Measurements from ENCODE around the gene FEZF1. TPM values are rescaled to one million over a fixed set of nuclear protein-coding genes. Genes with fewer than 3 reads are reported as not detected.

FEZF1 gene
- total RNA-seq, 5 donors from 2014 or later (not counting 1 experiment from before 2014, with no cell fraction given), result not detected

DNA sequence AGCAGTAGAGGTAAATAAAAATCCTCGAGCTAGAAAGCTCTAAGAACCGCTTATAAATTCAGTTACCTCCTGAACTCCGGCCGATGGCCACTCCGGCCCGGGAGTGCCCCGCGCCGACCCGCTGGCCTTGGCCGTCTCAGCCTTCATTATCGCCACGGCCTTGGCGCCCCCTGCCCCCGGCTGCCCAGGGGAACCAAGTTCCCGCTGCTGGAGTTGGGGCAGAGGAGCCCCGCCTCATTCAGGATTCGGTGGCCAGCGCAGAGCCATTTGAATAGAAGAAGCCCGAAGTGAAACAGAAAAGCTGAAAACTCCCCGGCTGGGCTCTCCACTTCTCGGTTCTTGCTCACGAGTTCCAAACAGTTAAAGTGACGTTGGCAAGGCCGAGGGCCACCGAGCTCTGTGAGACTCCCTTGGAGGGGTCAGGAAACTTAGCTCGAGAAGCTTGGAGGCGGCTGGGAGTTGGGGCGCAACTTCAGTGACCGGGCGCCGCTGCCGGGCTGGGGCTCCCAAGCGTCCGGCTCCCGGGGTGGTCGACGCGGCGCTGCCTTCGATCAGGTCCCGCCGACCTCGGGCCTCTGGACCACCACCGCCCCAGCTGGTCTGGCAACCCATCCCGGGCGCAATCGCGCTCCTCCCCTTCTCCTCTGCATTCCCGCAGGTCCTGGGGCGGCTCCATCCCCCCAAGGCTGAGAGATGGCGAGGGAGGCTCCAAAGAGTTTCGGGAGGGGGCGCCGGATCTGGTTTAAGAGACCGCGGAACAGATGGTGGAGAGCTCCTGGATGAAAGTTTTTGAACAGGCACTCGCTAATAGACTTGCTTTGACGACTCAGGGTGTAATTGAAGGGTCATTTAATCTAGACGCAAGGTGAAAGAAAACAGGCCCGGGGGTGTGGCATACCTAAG is 5.8 kb upstream of the FEZF1 start:
- WGBS (ENCODE audit: insufficient coverage), result 7% methylated on average over 54 of the region's 61 CpGs
- H3K27ac ChIP-seq (ENCODE audit: low read length), result no peak overlapping the region
- no peaks in the 10 kb centered on the region for H3K36me3 Mint-ChIP-seq
- peaks cover 12 to 48% of the 10 kb centered on the region in 2 experiments for H3K27me3 ChIP-seq (replicated peaks in 1 of 2; ENCODE audit: control insufficient read depth in 2 of 2, extremely low read depth in 1 of 2, insufficient read depth in 2 of 2, low read length in 1 of 2)
- no peak overlapping the region for H3K4me3 Mint-ChIP-seq
- POLR2A ChIA-PET, result no interaction called here
- DNase-seq (no peak), ATAC-seq (replicated peaks in 1 of 4) (no peak)
- no peaks in the 10 kb centered on the region for H3K36me3 ChIP-seq (ENCODE audit: control insufficient read depth in 2 of 2, extremely low read depth in 1 of 2, insufficient read depth in 1 of 2, low read length in 1 of 2)
- peak overlapping the region in 1 of 2 donors; percentile 27 for H3K27ac Mint-ChIP-seq
- H3K4me1 ChIP-seq (ENCODE audit: control insufficient read depth in 1 of 2, extremely low read depth in 1 of 2, insufficient read depth in 2 of 2, low read length in 2 of 2), result no peaks in the 10 kb centered on the region
- peaks cover 2 to 6% (median 4%) of the 10 kb centered on the region in 3 donors for H3K9me3 Mint-ChIP-seq
- CTCF ChIA-PET, result no interaction called here
- H3K4me3 ChIP-seq (ENCODE audit: control insufficient read depth in 1 of 2, extremely low read depth in 1 of 2, low read length in 1 of 2), result no peak overlapping the region
- no peaks in the 10 kb centered on the region for H3K9me3 ChIP-seq
- peaks cover 0 to 9% (median 5%) of the 10 kb centered on the region in 3 donors for H3K4me1 Mint-ChIP-seq
- H3K27me3 Mint-ChIP-seq, result peaks cover 63 to 77% of the 10 kb centered on the region in 2 donors

GRCh38 chr7:122309421-122309820 is 4.9 kb upstream of the FEZF1 start:
- Mint-ChIP-seq H3K36me3 (no peaks in the 10 kb centered on the region), H3K27me3 (peaks cover 62 to 79% of the 10 kb centered on the region in 2 donors), H3K4me1 (peaks cover 0 to 9% (median 6%) of the 10 kb centered on the region in 3 donors), H3K9me3 (peaks cover 0 to 3% (median 0%) of the 10 kb centered on the region in 3 donors), H3K4me3 (no peak overlapping the region), H3K27ac (no peak overlapping the region)
- H3K36me3 ChIP-seq (ENCODE audit: control insufficient read depth in 2 of 2, extremely low read depth in 1 of 2, insufficient read depth in 1 of 2, low read length in 1 of 2), result no peaks in the 10 kb centered on the region
- H3K4me1 ChIP-seq (ENCODE audit: control insufficient read depth in 1 of 2, extremely low read depth in 1 of 2, insufficient read depth in 2 of 2, low read length in 2 of 2), result no peaks in the 10 kb centered on the region
- DNase-seq (no peak), ATAC-seq (replicated peaks in 1 of 4) (no peak)
- no peak overlapping the region for H3K4me3 ChIP-seq (ENCODE audit: control insufficient read depth in 1 of 2, extremely low read depth in 1 of 2, low read length in 1 of 2)
- POLR2A ChIA-PET, result no interaction called here
- 20% methylated on average over 1 of the region's 3 CpGs for WGBS (ENCODE audit: insufficient coverage)
- CTCF ChIA-PET, result no interaction called here
- no peaks in the 10 kb centered on the region for H3K9me3 ChIP-seq
- H3K27me3 ChIP-seq (replicated peaks in 1 of 2; ENCODE audit: control insufficient read depth in 2 of 2, extremely low read depth in 1 of 2, insufficient read depth in 2 of 2, low read length in 1 of 2), result peaks cover 12 to 51% of the 10 kb centered on the region in 2 experiments
- no peak overlapping the region for H3K27ac ChIP-seq (ENCODE audit: low read length)

- ATAC-seq (replicated peaks in 1 of 4) (no peak), DNase-seq (no peak)
- H3K4me1 Mint-ChIP-seq, result peaks cover 0 to 9% (median 6%) of the 10 kb centered on the region in 3 donors
- H3K36me3 ChIP-seq (ENCODE audit: control insufficient read depth in 2 of 2, extremely low read depth in 1 of 2, insufficient read depth in 1 of 2, low read length in 1 of 2), result no peaks in the 10 kb centered on the region
- H3K9me3 Mint-ChIP-seq, result peaks cover 0 to 4% (median 0%) of the 10 kb centered on the region in 3 donors
- H3K4me3 Mint-ChIP-seq, result no peak overlapping the region
- H3K4me1 ChIP-seq (ENCODE audit: control insufficient read depth in 1 of 2, extremely low read depth in 1 of 2, insufficient read depth in 2 of 2, low read length in 2 of 2), result no peaks in the 10 kb centered on the region
- ChIA-PET POLR2A (no interaction called here), CTCF (no interaction called here)
- 14% methylated on average over 11 of the region's 13 CpGs for WGBS (ENCODE audit: insufficient coverage)
- no peak overlapping the region for H3K27ac ChIP-seq (ENCODE audit: low read length)
- H3K27me3 Mint-ChIP-seq, result peaks cover 60 to 87% of the 10 kb centered on the region in 2 donors
- no peak overlapping the region for H3K27ac Mint-ChIP-seq
- no peaks in the 10 kb centered on the region for H3K9me3 ChIP-seq
- no peak overlapping the region for H3K4me3 ChIP-seq (ENCODE audit: control insufficient read depth in 1 of 2, extremely low read depth in 1 of 2, low read length in 1 of 2)
- H3K36me3 Mint-ChIP-seq, result no peaks in the 10 kb centered on the region
- peaks cover 13 to 61% of the 10 kb centered on the region in 2 experiments for H3K27me3 ChIP-seq (replicated peaks in 1 of 2; ENCODE audit: control insufficient read depth in 2 of 2, extremely low read depth in 1 of 2, insufficient read depth in 2 of 2, low read length in 1 of 2)
These were observed 2.7 kb upstream of the FEZF1 start for GRCh38 chr7:122307228-122307621.

GRCh38 chr7:122306320-122307227 is 2.0 kb upstream of the FEZF1 start:
- no peak for ATAC-seq (replicated peaks in 1 of 4)
- CTCF ChIA-PET, result no interaction called here
- Histone ChIP-seq H3K27ac (ENCODE audit: low read length) (no peak overlapping the region), H3K9me3 (no peaks in the 10 kb centered on the region), H3K4me1 (ENCODE audit: control insufficient read depth in 1 of 2, extremely low read depth in 1 of 2, insufficient read depth in 2 of 2, low read length in 2 of 2) (no peaks in the 10 kb centered on the region), H3K27me3 (replicated peaks in 1 of 2; ENCODE audit: control insufficient read depth in 2 of 2, extremely low read depth in 1 of 2, insufficient read depth in 2 of 2, low read length in 1 of 2) (peaks cover 11 to 63% of the 10 kb centered on the region in 2 experiments), H3K4me3 (ENCODE audit: control insufficient read depth in 1 of 2, extremely low read depth in 1 of 2, low read length in 1 of 2) (no peak overlapping the region), H3K36me3 (ENCODE audit: control insufficient read depth in 2 of 2, extremely low read depth in 1 of 2, insufficient read depth in 1 of 2, low read length in 1 of 2) (no peaks in the 10 kb centered on the region)
- peaks cover 0 to 9% (median 6%) of the 10 kb centered on the region in 3 donors for H3K4me1 Mint-ChIP-seq
- H3K9me3 Mint-ChIP-seq, result peaks cover 0 to 4% (median 0%) of the 10 kb centered on the region in 3 donors
- H3K36me3 Mint-ChIP-seq, result no peaks in the 10 kb centered on the region
- no peak overlapping the region for H3K27ac Mint-ChIP-seq
- POLR2A ChIA-PET, result no interaction called here
- H3K4me3 Mint-ChIP-seq, result no peak overlapping the region
- 10% methylated on average over 27 of the region's 37 CpGs for WGBS (ENCODE audit: insufficient coverage)
- DNase-seq, result no peak
- peaks cover 59 to 85% of the 10 kb centered on the region in 2 donors for H3K27me3 Mint-ChIP-seq

- CTCF ChIA-PET, result no interaction called here
- peaks cover 0 to 4% (median 0%) of the 10 kb centered on the region in 3 donors for H3K9me3 Mint-ChIP-seq
- peaks cover 17 to 57% of the 10 kb centered on the region in 2 experiments for H3K27me3 ChIP-seq (replicated peaks in 1 of 2; ENCODE audit: control insufficient read depth in 2 of 2, extremely low read depth in 1 of 2, insufficient read depth in 2 of 2, low read length in 1 of 2)
These were observed 1.1 kb upstream of the FEZF1 start for GRCh38 chr7:122305475-122306319.

More at GRCh38 chr7:122305475-122306319, 1.1 kb upstream of the FEZF1 start:
- peaks cover 0 to 6% (median 4%) of the 10 kb centered on the region in 3 donors for H3K4me1 Mint-ChIP-seq
- POLR2A ChIA-PET, result no interaction called here
- no peak overlapping the region for H3K4me3 Mint-ChIP-seq
- Histone ChIP-seq H3K9me3 (no peaks in the 10 kb centered on the region), H3K4me3 (ENCODE audit: control insufficient read depth in 1 of 2, extremely low read depth in 1 of 2, low read length in 1 of 2) (no peak overlapping the region), H3K27ac (ENCODE audit: low read length) (no peak overlapping the region), H3K36me3 (ENCODE audit: control insufficient read depth in 2 of 2, extremely low read depth in 1 of 2, insufficient read depth in 1 of 2, low read length in 1 of 2) (no peaks in the 10 kb centered on the region), H3K4me1 (ENCODE audit: control insufficient read depth in 1 of 2, extremely low read depth in 1 of 2, insufficient read depth in 2 of 2, low read length in 2 of 2) (no peaks in the 10 kb centered on the region)
- H3K36me3 Mint-ChIP-seq, result no peaks in the 10 kb centered on the region
- peaks cover 62 to 85% of the 10 kb centered on the region in 2 donors for H3K27me3 Mint-ChIP-seq
- DNase-seq, result no peak
- H3K27ac Mint-ChIP-seq, result no peak overlapping the region
- WGBS (ENCODE audit: insufficient coverage), result 8% methylated on average over 65 of the region's 65 CpGs
- no peak for ATAC-seq (replicated peaks in 1 of 4)

All from T-cell (primary cell).